Endothelial cell of umbilical vein (primary cell): ENCODE data around the gene AMIGO1. TPM values are rescaled to one million over a fixed set of nuclear protein-coding genes. Genes with fewer than 3 reads are reported as not detected.

ENCODE experiments used
- BruUV-seq: library from RNA; stranded (reverse); fragments of 400-500 nt; replicated peaks from 2 replicates; lab custom pipeline; 2021; lab: Mats Ljungman, UMichigan
- CTCF ChIA-PET: fragments of 300-600, 350-600 bp; sonication (Branson Sonifier 250); formaldehyde crosslinking; loops from one replicate; lab custom pipeline; 2021; ENCODE audit warnings: antibody characterized with exemption, inconsistent platforms; lab: Charles Lee
- POLR2A ChIA-PET: fragments of 300-600, 350-600 bp; sonication (Branson Sonifier 250); formaldehyde crosslinking; loops from one replicate; lab custom pipeline; 2021; ENCODE audit warnings: antibody characterized with exemption, inconsistent platforms; lab: Charles Lee
- DNase-seq: peaks from one replicate; pipeline ENCODE4 v3.0.0-alpha.2; 2011; ENCODE audit warnings: low read depth, low spot score
- FAIRE-seq: peaks from 2 replicates; lab custom pipeline; 2011; peaks lifted over from hg19 to GRCh38; lab: Jason Lieb, UNC
- H2AFZ ChIP-seq: 2 replicates; pipeline ENCODE4 v1.6.0; 2012; ENCODE audit warnings: low read depth, low read length, control low read depth, inconsistent platforms
- H3K27ac ChIP-seq: 2 replicates; pipeline ENCODE4 v1.5.1; 2011; ENCODE audit warnings: low read depth, mild to moderate bottlenecking, control low read depth, low read length, moderate library complexity; ENCODE audit not compliant: insufficient read depth
- H3K27me3 ChIP-seq, 2 experiments: 2 replicates each; pipeline versions ENCODE4 v1.6.0 to v1.6.1; 2011; ENCODE audit warnings: low read length in 2 of 2, mixed read lengths in 1 of 2; ENCODE audit not compliant: control insufficient read depth in 2 of 2, insufficient read depth in 2 of 2
- H3K36me3 ChIP-seq, 2 experiments: 2 replicates in 1 of 2; 3 replicates in 1 of 2; pipeline ENCODE4 v1.5.1; 2011; ENCODE audit warnings: low read length in 2 of 2, mild to moderate bottlenecking in 1 of 2, moderate library complexity in 1 of 2; ENCODE audit not compliant: control insufficient read depth in 2 of 2, insufficient read depth in 2 of 2; ENCODE audit errors: extremely low read depth in 1 of 2
- H3K4me1 ChIP-seq: 3 replicates; pipeline ENCODE4 v1.5.1; 2011; ENCODE audit warnings: mild to moderate bottlenecking, low read length; ENCODE audit not compliant: control insufficient read depth, insufficient read depth; ENCODE audit errors: extremely low read depth
- H3K4me2 ChIP-seq: 2 replicates; pipeline ENCODE4 v1.6.1; 2011; ENCODE audit warnings: low read length, control low read depth, mixed read lengths; ENCODE audit not compliant: insufficient read depth
- H3K4me3 ChIP-seq, 3 experiments: fragments of 200-600 bp in 1 of 3; sonication (generic), shearing (Covaris generic) in 1 of 3; replicated peaks in 1 of 3; 2 replicates each; pipeline ENCODE4 v1.5.1; 2011 to 2016; ENCODE audit warnings: control low read depth in 3 of 3, low read length in 3 of 3, mild to moderate bottlenecking in 2 of 3, inconsistent platforms in 1 of 3, low read depth in 1 of 3, moderate library complexity in 1 of 3; ENCODE audit not compliant: insufficient read depth in 1 of 3
- H3K79me2 ChIP-seq: 2 replicates; pipeline ENCODE4 v1.6.0; 2012; ENCODE audit warnings: low read length, inconsistent platforms; ENCODE audit not compliant: control insufficient read depth, insufficient read depth
- H3K9ac ChIP-seq: replicated peaks from 2 replicates; pipeline ENCODE3; 2011; ENCODE audit warnings: low read length, control low read depth; ENCODE audit not compliant: insufficient read depth; ENCODE audit errors: extremely low read depth
- H3K9me1 ChIP-seq: replicated peaks from 3 replicates; pipeline ENCODE4 v1.6.0; 2011; ENCODE audit warnings: mild to moderate bottlenecking, low read length; ENCODE audit not compliant: control insufficient read depth, insufficient read depth; ENCODE audit errors: extremely low read depth
- H3K9me3 ChIP-seq: replicated peaks from 2 replicates; pipeline ENCODE4 v1.5.1; 2012; ENCODE audit warnings: low read length, inconsistent platforms; ENCODE audit not compliant: control insufficient read depth, insufficient read depth
- H4K20me1 ChIP-seq: replicated peaks from 2 replicates; pipeline ENCODE3; 2011; ENCODE audit warnings: mild to moderate bottlenecking, low read length; ENCODE audit not compliant: control insufficient read depth, insufficient read depth; ENCODE audit errors: extremely low read depth
- FOS ChIP-seq: IDR thresholded peaks from 2 replicates; pipeline ENCODE4 v1.6.1; 2011; ENCODE audit warnings: mild to moderate bottlenecking, low read length, moderate library complexity, borderline replicate concordance; ENCODE audit not compliant: insufficient read depth
- MYC ChIP-seq: IDR thresholded peaks from one replicate; pipeline ENCODE4 v1.6.1; 2011; ENCODE audit warnings: mild to moderate bottlenecking, low read depth, low read length
- POLR2AphosphoS5 ChIP-seq: IDR thresholded peaks from 2 replicates; pipeline ENCODE4 v1.6.1; 2012; ENCODE audit warnings: low read depth, mild to moderate bottlenecking, control low read depth, low read length, moderate library complexity; ENCODE audit not compliant: insufficient read depth
- dilution Hi-C: fragments of 300-500 bp; cut with MboI; formaldehyde crosslinking; loops from one replicate; pipeline ENCODE4 v1.15.0; 2019; ENCODE audit warnings: low sequenced_read_pairs; ENCODE audit not compliant: extremely low pct_ligation_motif_present
- intact Hi-C: fragments of 100-400 bp; cut with micrococcal nuclease; formaldehyde crosslinking; loops from one replicate; pipeline ENCODE4 v1.10.0; 2022
- polyA plus RNA-seq, 4 experiments: library from polyadenylated mRNA; depleted of rRNA in 3 of 4; stranded (reverse) in 3 of 4; unstranded in 1 of 4; fragments of >200 nt; gene quantifications; 2 replicates each; pipeline versions ENCODE4 v1.2.1 to v1.2.3, GENCODE V29; 2011 to 2012; ENCODE audit warnings: missing spikeins in 1 of 4
- total RNA-seq: library from RNA; stranded (reverse); gene quantifications from 2 replicates; pipeline ENCODE4 v1.2.3, GENCODE V29; 2021
- TF ChIP-seq, protein P1 (sequence below), 2 donors: IDR thresholded peaks; 1 replicate in 1 of 2; 2 replicates in 1 of 2; pipeline ENCODE4 v1.5.1; 2011; ENCODE audit warnings: low read length in 2 of 2, mild to moderate bottlenecking in 2 of 2, moderate library complexity in 2 of 2, control low read depth in 1 of 2, inconsistent platforms in 1 of 2, low read depth in 1 of 2; ENCODE audit not compliant: insufficient read depth in 1 of 2; ENCODE audit errors: extremely low read depth in 1 of 2

AMIGO1 gene
- total and polyA plus RNA-seq, 2 donors (not counting 3 experiments of a cell fraction or from before 2014, with no cell fraction given) = 0.80 to 0.88 TPM

DNA sequence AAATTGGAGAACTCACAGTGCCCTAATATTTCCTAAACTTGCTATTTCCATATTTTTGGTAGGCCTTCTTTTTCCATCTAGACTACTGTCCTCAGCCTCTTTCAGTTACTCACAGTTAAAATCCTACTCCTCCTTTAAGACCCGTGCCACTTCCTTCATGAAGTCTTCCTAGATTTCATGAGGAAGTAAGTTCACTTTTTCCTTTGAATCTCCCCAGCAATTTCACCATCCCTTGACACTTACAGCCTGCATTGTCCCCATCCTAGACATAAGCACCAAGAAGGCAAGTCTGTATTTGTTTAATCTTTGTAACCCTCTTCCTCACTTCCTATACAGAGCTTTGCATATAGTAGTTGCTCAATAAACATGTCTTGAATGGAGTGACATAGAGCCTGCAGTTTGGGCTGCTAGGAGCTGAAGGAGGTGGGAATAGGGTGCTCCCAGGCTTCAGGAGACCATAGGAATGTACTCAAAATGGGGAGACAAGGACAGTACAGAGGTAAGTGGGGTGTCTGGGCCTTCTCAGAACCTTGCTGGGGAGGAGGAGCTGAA, 24.9 kb upstream of the AMIGO1 start:
- no peaks in the 10 kb centered on the region for H3K79me2 ChIP-seq

DNA sequence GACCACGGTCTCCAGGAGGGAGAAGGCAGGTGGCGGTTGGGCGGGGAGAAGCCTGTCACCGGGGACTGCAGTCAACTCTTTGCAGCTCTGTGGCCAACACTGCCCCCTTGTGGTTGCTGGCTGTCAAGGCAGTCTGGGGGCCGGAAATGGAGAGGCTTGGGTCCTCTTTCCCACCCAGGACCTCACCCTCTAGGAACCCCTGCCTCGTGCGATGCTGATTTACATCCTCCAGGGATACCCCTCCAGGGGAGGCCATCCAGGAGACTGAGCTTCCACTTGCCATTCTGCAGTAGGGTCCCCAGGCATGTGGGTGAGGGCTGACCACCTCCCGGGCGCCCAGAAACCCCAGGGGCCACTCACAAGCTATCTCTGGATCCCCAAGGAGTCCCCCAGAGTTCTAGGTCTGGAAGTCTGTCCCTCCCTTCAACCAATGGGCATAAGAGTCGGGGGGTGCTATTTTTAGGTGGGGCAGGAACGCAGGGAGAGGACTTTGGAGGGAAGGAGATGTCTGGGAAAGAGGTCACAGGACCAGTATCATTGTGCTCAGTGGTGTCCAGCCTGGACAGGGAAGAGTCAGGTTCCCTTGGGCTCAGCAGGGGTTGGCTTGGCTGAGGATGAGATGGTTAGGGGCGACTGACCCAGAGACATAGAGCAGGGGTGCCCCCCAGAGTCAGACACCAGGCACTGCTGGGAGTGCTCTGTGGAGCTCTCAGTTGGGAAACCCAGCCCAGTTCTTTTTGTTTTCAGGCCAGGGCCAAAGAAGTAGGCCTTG, 23.0 kb upstream of the AMIGO1 start:
- Histone ChIP-seq H3K27me3 (peaks cover under 1 to 4% of the 10 kb centered on the region in 2 experiments), H3K4me1 (peaks cover 4% of the 10 kb centered on the region), H3K36me3 (no peaks in the 10 kb centered on the region), H3K4me3 (no peak overlapping the region), H3K4me2 (no peak overlapping the region), H3K79me2 (no peaks in the 10 kb centered on the region), H2AFZ (peak overlapping the region; percentile 63), H3K9me3 (no peaks in the 10 kb centered on the region), H3K9me1 (no peaks in the 10 kb centered on the region), H3K9ac (no peak overlapping the region), H4K20me1 (no peaks in the 10 kb centered on the region), H3K27ac (no peak overlapping the region)
- BruUV-seq = no TSS peak
- DNase-seq = peak; percentile 67
- peak; percentile 89 for FAIRE-seq
- POLR2A ChIA-PET = interaction anchor here (0.6 to 1.3 kb wide), 3 partner anchors 14 to 107 kb away, joined by 3 to 4 read pairs (median 3); partner anchors contain the start of gene PSMA5
- CTCF ChIA-PET = interaction anchor here (0.5 to 18.7 kb wide), 52 partner anchors 9 to 889 kb away, joined by 3 to 955 read pairs (median 6); partner anchors contain the start of genes AHCYL1, AMIGO1, ATXN7L2 and CYB561D1
- TF ChIP-seq POLR2AphosphoS5 (no peak), MYC (no peak)
- TF ChIP-seq, protein P1, sequence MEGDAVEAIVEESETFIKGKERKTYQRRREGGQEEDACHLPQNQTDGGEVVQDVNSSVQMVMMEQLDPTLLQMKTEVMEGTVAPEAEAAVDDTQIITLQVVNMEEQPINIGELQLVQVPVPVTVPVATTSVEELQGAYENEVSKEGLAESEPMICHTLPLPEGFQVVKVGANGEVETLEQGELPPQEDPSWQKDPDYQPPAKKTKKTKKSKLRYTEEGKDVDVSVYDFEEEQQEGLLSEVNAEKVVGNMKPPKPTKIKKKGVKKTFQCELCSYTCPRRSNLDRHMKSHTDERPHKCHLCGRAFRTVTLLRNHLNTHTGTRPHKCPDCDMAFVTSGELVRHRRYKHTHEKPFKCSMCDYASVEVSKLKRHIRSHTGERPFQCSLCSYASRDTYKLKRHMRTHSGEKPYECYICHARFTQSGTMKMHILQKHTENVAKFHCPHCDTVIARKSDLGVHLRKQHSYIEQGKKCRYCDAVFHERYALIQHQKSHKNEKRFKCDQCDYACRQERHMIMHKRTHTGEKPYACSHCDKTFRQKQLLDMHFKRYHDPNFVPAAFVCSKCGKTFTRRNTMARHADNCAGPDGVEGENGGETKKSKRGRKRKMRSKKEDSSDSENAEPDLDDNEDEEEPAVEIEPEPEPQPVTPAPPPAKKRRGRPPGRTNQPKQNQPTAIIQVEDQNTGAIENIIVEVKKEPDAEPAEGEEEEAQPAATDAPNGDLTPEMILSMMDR (IDR thresholded peaks at IDR 0.05; ENCODE audit: extremely low read depth in 1 of 2, insufficient read depth in 1 of 2, low read depth in 1 of 2, low read length in 2 of 2) = peak; percentile 86 to 97
- intact Hi-C loops (loop anchor here (1.0 to 2.0 kb wide), 3 partner anchors 34 to 42 kb away; partner anchors contain the start of gene CYB561D1), dilution Hi-C loops (no loop called here)

More for the DNA sequence above, 24.9 kb upstream of the AMIGO1 start:
- dilution Hi-C loops (no loop called here), intact Hi-C loops (no loop called here)
- ChIA-PET POLR2A (no interaction called here), CTCF (interaction anchor here (1.0 to 18.7 kb wide), 5 partner anchors 35 to 258 kb away, joined by 3 to 955 read pairs (median 16); partner anchors contain the start of genes AMIGO1 and CYB561D1)
- Histone ChIP-seq H3K36me3 (no peaks in the 10 kb centered on the region), H3K9ac (no peak overlapping the region), H3K4me2 (no peak overlapping the region), H3K27ac (no peak overlapping the region), H4K20me1 (no peaks in the 10 kb centered on the region), H3K4me1 (peaks cover 4% of the 10 kb centered on the region), H3K27me3 (no peaks in the 10 kb centered on the region), H3K9me1 (no peaks in the 10 kb centered on the region), H3K9me3 (no peaks in the 10 kb centered on the region), H3K4me3 (no peak overlapping the region), H2AFZ (no peak overlapping the region)
- DNase-seq (no peak), FAIRE-seq (no peak)
- TF ChIP-seq FOS = no peak
- BruUV-seq = no TSS peak
